ENCODE results near the gene CNTNAP5. TPM values are rescaled to one million over a fixed set of nuclear protein-coding genes. Genes with fewer than 3 reads are reported as not detected.

The CNTNAP5 gene
- total RNA-seq, 2 experiments from 2014 or later = not detected

GRCh38 chr2:124081154-124081716 lies 56.1 kb downstream of the CNTNAP5 start:
- H3K27me3 ChIP-seq (ENCODE audit: control insufficient read depth in 1 of 2, insufficient read depth in 2 of 2, low read length in 2 of 2) = no peaks in the 10 kb centered on the region
- H3K27ac Mint-ChIP-seq = no peak overlapping the region
- POLR2A ChIA-PET = no interaction called here
- no peaks in the 10 kb centered on the region for H3K4me1 Mint-ChIP-seq (ENCODE audit: low read depth)
- no peaks in the 10 kb centered on the region for H3K27me3 Mint-ChIP-seq
- intact Hi-C loops (cut with DNase I, micrococcal nuclease) = no loop called here
- ATAC-seq (ENCODE audit: poor library complexity) (no peak), DNase-seq (no peak)
- H3K36me3 Mint-ChIP-seq (ENCODE audit: low read depth) = no peaks in the 10 kb centered on the region
- peaks cover 0 to 12% of the 10 kb centered on the region in 2 experiments for H3K9me3 ChIP-seq (ENCODE audit: control insufficient read depth in 1 of 2, insufficient read depth in 1 of 2, low read length in 2 of 2)
- no peaks in the 10 kb centered on the region for H3K36me3 ChIP-seq (ENCODE audit: insufficient read depth, low read length)
- peaks cover 6% of the 10 kb centered on the region for H3K9me3 Mint-ChIP-seq
- H3K4me3 Mint-ChIP-seq = no peak overlapping the region
- H3K4me3 ChIP-seq (ENCODE audit: low read length) = no peak overlapping the region
- H3K27ac ChIP-seq (ENCODE audit: low read depth in 1 of 2, low read length in 2 of 2) = no peak overlapping the region
- H3K4me1 ChIP-seq (ENCODE audit: insufficient read depth, low read length) = no peaks in the 10 kb centered on the region
- CTCF ChIA-PET = no interaction called here
- no peak for TF ChIP-seq CTCF (IDR thresholded peaks at IDR 0.05)

DNA sequence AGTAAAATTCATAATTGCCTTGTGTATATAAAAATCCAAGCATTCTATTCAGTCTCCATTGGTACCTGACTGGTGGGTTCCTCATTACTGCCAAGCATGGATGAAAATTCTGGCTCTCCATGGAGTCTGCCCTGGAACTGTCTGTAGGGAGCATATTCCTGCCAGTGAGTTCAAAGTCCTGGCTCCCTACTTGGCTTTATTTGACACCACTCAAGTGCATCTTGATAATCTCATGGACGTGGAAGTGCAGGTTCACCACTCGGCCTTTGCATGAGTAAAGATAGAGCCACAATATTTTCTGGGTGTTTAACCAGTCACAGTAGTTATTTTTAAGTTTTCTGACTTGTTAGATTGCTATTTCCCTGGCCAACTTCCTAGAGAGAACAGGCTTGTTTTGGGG lies 63.5 kb downstream of the CNTNAP5 start:
- Mint-ChIP-seq H3K27me3 (no peaks in the 10 kb centered on the region), H3K4me1 (ENCODE audit: low read depth) (no peaks in the 10 kb centered on the region), H3K9me3 (peaks cover 8% of the 10 kb centered on the region), H3K36me3 (ENCODE audit: low read depth) (no peaks in the 10 kb centered on the region), H3K27ac (no peak overlapping the region), H3K4me3 (no peak overlapping the region)
- no peaks in the 10 kb centered on the region for H3K36me3 ChIP-seq (ENCODE audit: insufficient read depth, low read length)
- peaks cover 0 to 12% of the 10 kb centered on the region in 2 experiments for H3K9me3 ChIP-seq (ENCODE audit: control insufficient read depth in 1 of 2, insufficient read depth in 1 of 2, low read length in 2 of 2)
- intact Hi-C loops (cut with DNase I, micrococcal nuclease) = no loop called here
- no peak overlapping the region for H3K27ac ChIP-seq (ENCODE audit: low read depth in 1 of 2, low read length in 2 of 2)
- no peak overlapping the region for H3K4me3 ChIP-seq (ENCODE audit: low read length)
- TF ChIP-seq CTCF (IDR thresholded peaks at IDR 0.05) = no peak
- ChIA-PET POLR2A (no interaction called here), CTCF (no interaction called here)
- H3K4me1 ChIP-seq (ENCODE audit: insufficient read depth, low read length) = no peaks in the 10 kb centered on the region
- H3K27me3 ChIP-seq (ENCODE audit: control insufficient read depth in 1 of 2, insufficient read depth in 2 of 2, low read length in 2 of 2) = no peaks in the 10 kb centered on the region
- ATAC-seq (ENCODE audit: poor library complexity) (no peak), DNase-seq (no peak)

DNA sequence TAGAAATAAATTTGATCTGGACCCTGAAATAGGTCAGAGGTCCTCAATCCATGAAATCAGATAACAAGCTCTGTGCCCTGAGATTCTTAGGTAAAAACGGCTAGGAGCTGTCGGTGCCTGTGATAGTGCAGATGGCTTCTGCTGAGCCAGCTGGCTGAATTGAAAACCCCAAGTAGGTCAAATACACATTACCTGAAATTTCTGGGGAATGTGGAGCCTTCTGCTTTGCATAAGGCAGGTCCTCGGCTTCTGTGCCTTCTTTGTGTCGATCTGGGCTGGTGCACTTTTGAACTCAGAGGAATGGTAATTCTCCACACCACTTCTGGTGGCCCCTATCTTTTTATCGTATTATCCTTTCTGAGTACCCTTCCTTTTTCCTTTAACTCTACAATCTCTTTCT lies 66.6 kb downstream of the CNTNAP5 start:
- DNase-seq = no peak
- no peak overlapping the region for H3K4me3 Mint-ChIP-seq
- H3K9me3 Mint-ChIP-seq = peaks cover 8% of the 10 kb centered on the region
- intact Hi-C loops (cut with DNase I, micrococcal nuclease) = no loop called here
- TF ChIP-seq CTCF (IDR thresholded peaks at IDR 0.05) = no peak
- H3K4me1 ChIP-seq (ENCODE audit: insufficient read depth, low read length) = no peaks in the 10 kb centered on the region
- CTCF ChIA-PET = no interaction called here
- H3K36me3 Mint-ChIP-seq (ENCODE audit: low read depth) = no peaks in the 10 kb centered on the region
- no peak overlapping the region for H3K27ac ChIP-seq (ENCODE audit: low read depth in 1 of 2, low read length in 2 of 2)
- no peaks in the 10 kb centered on the region for H3K27me3 Mint-ChIP-seq
- H3K9me3 ChIP-seq (ENCODE audit: control insufficient read depth in 1 of 2, insufficient read depth in 1 of 2, low read length in 2 of 2) = peaks cover 0 to 3% of the 10 kb centered on the region in 2 experiments
- POLR2A ChIA-PET = no interaction called here
- no peak for ATAC-seq (ENCODE audit: poor library complexity)
- H3K27me3 ChIP-seq (ENCODE audit: control insufficient read depth in 1 of 2, insufficient read depth in 2 of 2, low read length in 2 of 2) = no peaks in the 10 kb centered on the region
- H3K4me1 Mint-ChIP-seq (ENCODE audit: low read depth) = no peaks in the 10 kb centered on the region
- H3K36me3 ChIP-seq (ENCODE audit: insufficient read depth, low read length) = no peaks in the 10 kb centered on the region
- H3K4me3 ChIP-seq (ENCODE audit: low read length) = no peak overlapping the region
- no peak overlapping the region for H3K27ac Mint-ChIP-seq
